Esophagus muscularis mucosa (tissue), 3 donors: ENCODE results near the gene SLC51B.

Experiments used
- CTCF ChIP-seq, 3 experiments: fragments of 200-600 bp in 2 of 3; fragments of 450-650 bp in 1 of 3; sonication (generic) in 2 of 3; IDR thresholded peaks; one replicate each; pipeline ENCODE4 v1.5.1; 2017 to 2019; ENCODE audit warnings: antibody characterized with exemption in 3 of 3, mild to moderate bottlenecking in 2 of 3, moderate library complexity in 1 of 3
- POLR2AphosphoS5 ChIP-seq, 2 donors: sonication (generic); formaldehyde crosslinking; IDR thresholded peaks; one replicate each; pipeline ENCODE4 v1.6.1; 2017; ENCODE audit warnings: antibody characterized with exemption in 2 of 2

GRCh38 chr15:65092911-65093792 is 48.0 kb downstream of the SLC51B start:
- no peak for TF ChIP-seq POLR2AphosphoS5 (IDR thresholded peaks at IDR 0.05)
- no peak for TF ChIP-seq CTCF (IDR thresholded peaks at IDR 0.05)
